Neutrophil (primary cell): ENCODE measurements around the gene CHADL.
A peak's percentile ranks its signal among the peaks of the same experiment; 100 is the strongest.
"Not testable (repeated sequence)": the region's sequence is repeated elsewhere in the genome, so short reads cannot be mapped to it uniquely, and the experiment has no call there.

Experiments
- H3K27ac ChIP-seq: fragments of 200-600 bp; sonication (generic); 2 replicates; pipeline ENCODE4 v1.5.1; 2016; ENCODE audit warnings: mild to moderate bottlenecking, moderate library complexity
- H3K27me3 ChIP-seq: fragments of 200-600 bp; sonication (generic); 2 replicates; pipeline ENCODE4 v1.6.0; 2016; ENCODE audit warnings: mild to moderate bottlenecking
- H3K36me3 ChIP-seq: fragments of 200-600 bp; sonication (generic); 2 replicates; pipeline ENCODE4 v1.5.1; 2017
- H3K4me1 ChIP-seq, 2 experiments: fragments of 200-600 bp in 1 of 2; sonication (generic) in 1 of 2; 1 replicate in 1 of 2; 2 replicates in 1 of 2; pipeline versions ENCODE4 v1.5.1 to v1.6.1; 2013 to 2016; ENCODE audit warnings: low read depth in 1 of 2, low read length in 1 of 2, mild to moderate bottlenecking in 1 of 2, moderate library complexity in 1 of 2; ENCODE audit not compliant: control insufficient read depth in 1 of 2, insufficient read depth in 1 of 2
- H3K4me3 ChIP-seq, 2 experiments: fragments of 200-600 bp in 1 of 2; sonication (generic) in 1 of 2; 1 replicate in 1 of 2; 2 replicates in 1 of 2; pipeline ENCODE4 v1.5.1; 2013 to 2016; ENCODE audit warnings: low read depth in 1 of 2, low read length in 1 of 2, mild to moderate bottlenecking in 1 of 2, moderate library complexity in 1 of 2
- H3K9me3 ChIP-seq: fragments of 200-600 bp; sonication (generic); 2 replicates; pipeline ENCODE4 v1.5.1; 2016
- CTCF ChIP-seq: fragments of 200-600 bp; sonication (generic); IDR thresholded peaks from 2 replicates; pipeline ENCODE4 v1.5.1; 2016; ENCODE audit warnings: antibody characterized with exemption

The CHADL gene

GRCh38 chr22:41184679-41185078, 56.1 kb downstream of the CHADL start:
- Histone ChIP-seq H3K27ac (no peak overlapping the region), H3K4me3 (no peak overlapping the region), H3K9me3 (no peaks in the 10 kb centered on the region), H3K36me3 (peaks cover 13% of the 10 kb centered on the region), H3K4me1 (peaks cover 0 to 5% of the 10 kb centered on the region in 2 experiments), H3K27me3 (no peaks in the 10 kb centered on the region)
- TF ChIP-seq CTCF, result no peak

- peaks cover 0 to 5% of the 10 kb centered on the region in 2 experiments for H3K4me1 ChIP-seq
- peaks cover 41% of the 10 kb centered on the region for H3K36me3 ChIP-seq
- no peaks in the 10 kb centered on the region for H3K27me3 ChIP-seq
- H3K4me3 ChIP-seq, result no peak overlapping the region
- H3K27ac ChIP-seq, result peak overlapping the region; percentile 40
- TF ChIP-seq CTCF, result no peak
- H3K9me3 ChIP-seq, result peaks cover 4% of the 10 kb centered on the region
Observed at GRCh38 chr22:41181349-41182241, 59.1 kb downstream of the CHADL start.

GRCh38 chr22:41180926-41181325, 59.8 kb downstream of the CHADL start:
- H3K4me1 ChIP-seq, result peaks cover 0 to 5% of the 10 kb centered on the region in 2 experiments
- no peaks in the 10 kb centered on the region for H3K27me3 ChIP-seq
- H3K36me3 ChIP-seq, result peaks cover 48% of the 10 kb centered on the region
- peak overlapping the region; percentile 40 for H3K27ac ChIP-seq
- peaks cover 4% of the 10 kb centered on the region for H3K9me3 ChIP-seq
- no peak for TF ChIP-seq CTCF
- H3K4me3 ChIP-seq, result no peak overlapping the region

GRCh38 chr22:41180362-41180761, 60.4 kb downstream of the CHADL start:
- H3K4me3 ChIP-seq, H3K27me3 ChIP-seq, H3K9me3 ChIP-seq, H3K4me1 ChIP-seq: not testable (repeated sequence)
- Histone ChIP-seq H3K36me3 (peaks cover 53% of the 10 kb centered on the region), H3K27ac (peak overlapping the region; percentile 40)
